Measurements from ENCODE around the gene KLHL3.

DNA sequence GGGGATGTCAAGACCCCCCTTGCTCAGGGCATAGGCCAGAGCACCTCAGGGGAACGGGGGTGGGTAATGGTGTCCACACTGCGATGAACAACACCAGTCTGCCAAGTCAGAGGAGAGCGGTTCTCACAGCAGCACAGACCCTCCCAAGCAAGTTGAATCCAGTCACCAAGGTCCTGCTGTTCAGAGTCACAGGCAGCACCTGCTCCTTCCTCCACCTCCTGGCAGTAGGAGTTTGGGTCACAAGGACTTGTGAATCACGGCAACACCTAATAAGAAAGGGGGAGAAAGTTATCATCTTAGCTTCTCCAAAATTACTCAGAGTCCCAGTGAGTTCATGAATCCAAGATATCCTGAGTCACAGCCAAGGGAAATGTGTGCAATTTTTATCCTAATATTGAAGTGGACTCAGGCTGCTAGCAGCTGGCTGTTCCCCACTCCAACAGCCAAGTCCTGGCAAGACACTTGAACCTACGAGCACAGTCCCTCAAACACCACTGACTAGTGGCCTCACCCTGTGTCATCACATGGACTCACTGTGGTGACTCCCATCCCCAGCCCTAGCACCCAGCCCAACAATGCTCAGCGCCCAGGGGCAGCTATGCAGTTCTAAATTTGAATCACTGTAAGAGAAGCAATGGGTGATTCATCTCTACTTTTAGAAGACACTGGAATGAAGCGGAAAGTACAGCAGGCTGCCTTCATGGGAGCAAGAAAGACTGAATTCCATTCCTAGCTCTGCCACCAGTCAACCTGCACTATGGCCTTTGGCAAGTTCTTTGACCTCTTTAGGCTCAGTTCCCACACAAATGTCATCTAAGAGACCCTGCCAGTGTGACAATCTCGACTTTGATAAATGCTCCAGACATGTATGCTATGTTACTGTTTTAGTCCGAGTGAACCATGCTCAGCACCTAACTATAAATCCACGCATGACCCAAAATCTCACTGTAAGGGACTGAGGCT lies 113.7 kb downstream of the KLHL3 start:
- TF ChIP-seq CTCF (IDR thresholded peaks at IDR 0.05) = no peak
- no peak for TF ChIP-seq POLR2AphosphoS5 (IDR thresholded peaks at IDR 0.05)

All from upper lobe of left lung (tissue), 4 donors.